GM12873 (cell line): ENCODE data around the gene NODAL.

Source experiments
- TF ChIP-seq, protein P1 (sequence below): IDR thresholded peaks from 2 replicates; pipeline ENCODE4 v1.5.1; 2012; ENCODE audit warnings: low read depth, mild to moderate bottlenecking, moderate library complexity, low read length, control low read depth; ENCODE audit not compliant: insufficient read depth; ENCODE audit errors: missing control alignments

The NODAL gene

DNA sequence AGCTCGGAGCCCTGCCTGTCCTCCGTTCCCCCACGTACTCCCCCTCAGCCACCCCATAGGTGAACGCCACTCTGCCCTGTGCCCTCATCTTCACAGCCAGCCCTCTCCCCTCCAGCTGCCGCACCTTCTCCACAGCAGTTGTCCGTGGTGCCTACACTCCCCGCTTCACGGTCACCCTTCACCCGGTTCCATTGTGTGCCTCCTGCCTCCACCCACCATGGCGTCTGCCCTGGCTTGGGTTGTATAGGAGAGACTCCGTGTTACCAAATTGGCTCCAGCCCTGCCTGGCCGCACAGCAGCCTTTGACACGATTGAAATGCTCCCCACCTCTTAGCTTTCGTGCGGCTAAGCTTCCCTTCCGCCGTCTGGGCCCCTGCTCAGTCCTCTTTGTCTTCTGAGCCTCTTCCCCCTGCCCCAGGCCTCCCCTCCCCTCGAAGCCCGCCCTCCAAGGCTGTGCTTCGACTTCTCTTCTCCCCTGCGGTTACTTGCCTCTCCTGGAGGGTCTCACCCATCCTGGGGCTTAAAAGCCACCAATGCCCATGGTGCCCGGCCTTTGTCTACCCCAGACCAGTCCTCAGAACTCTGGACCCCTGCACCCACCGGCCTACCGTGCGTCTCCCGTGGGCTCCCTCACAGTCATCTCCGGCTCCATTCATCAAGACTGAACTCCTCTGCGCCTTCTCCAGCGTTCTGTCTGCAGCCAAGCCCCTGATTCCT is 18.5 kb upstream of the NODAL start:
- TF ChIP-seq, protein P1, sequence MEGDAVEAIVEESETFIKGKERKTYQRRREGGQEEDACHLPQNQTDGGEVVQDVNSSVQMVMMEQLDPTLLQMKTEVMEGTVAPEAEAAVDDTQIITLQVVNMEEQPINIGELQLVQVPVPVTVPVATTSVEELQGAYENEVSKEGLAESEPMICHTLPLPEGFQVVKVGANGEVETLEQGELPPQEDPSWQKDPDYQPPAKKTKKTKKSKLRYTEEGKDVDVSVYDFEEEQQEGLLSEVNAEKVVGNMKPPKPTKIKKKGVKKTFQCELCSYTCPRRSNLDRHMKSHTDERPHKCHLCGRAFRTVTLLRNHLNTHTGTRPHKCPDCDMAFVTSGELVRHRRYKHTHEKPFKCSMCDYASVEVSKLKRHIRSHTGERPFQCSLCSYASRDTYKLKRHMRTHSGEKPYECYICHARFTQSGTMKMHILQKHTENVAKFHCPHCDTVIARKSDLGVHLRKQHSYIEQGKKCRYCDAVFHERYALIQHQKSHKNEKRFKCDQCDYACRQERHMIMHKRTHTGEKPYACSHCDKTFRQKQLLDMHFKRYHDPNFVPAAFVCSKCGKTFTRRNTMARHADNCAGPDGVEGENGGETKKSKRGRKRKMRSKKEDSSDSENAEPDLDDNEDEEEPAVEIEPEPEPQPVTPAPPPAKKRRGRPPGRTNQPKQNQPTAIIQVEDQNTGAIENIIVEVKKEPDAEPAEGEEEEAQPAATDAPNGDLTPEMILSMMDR, result no peak

DNA sequence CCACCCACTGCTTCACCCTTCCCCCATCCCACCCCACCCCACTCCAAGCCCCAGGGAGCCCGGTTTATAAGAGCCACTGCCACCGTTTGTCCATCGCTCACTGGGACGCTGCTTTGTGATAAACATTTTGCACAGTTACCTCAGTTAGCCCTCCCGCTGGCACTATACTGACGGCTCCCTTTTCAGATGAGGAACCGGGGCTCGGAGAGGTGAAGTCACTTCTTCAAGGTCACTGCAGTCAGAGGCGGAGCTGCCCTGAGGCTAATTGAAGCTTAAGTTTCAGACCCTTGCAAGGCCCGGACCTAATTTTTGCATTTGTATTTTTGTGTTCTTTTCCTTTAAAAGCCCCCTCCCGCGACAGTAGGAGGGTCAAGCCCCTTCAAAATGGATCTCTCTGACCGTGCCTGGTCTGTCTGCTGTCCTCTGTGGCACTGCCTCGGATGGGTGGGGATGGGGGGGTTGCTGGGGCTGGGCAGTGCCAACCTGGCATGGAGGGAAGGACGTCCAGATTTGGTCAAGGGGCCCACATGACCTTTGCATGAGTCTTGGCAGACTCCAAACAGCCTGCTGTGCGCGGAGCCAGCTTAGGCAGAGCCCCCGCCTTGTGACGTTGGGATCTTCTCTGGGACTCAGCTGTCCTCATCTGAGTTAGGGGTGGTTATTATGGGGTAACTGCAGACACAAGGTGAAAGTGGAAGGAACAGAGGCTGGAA is 17.7 kb upstream of the NODAL start:
- TF ChIP-seq, protein P1, result no peak

DNA sequence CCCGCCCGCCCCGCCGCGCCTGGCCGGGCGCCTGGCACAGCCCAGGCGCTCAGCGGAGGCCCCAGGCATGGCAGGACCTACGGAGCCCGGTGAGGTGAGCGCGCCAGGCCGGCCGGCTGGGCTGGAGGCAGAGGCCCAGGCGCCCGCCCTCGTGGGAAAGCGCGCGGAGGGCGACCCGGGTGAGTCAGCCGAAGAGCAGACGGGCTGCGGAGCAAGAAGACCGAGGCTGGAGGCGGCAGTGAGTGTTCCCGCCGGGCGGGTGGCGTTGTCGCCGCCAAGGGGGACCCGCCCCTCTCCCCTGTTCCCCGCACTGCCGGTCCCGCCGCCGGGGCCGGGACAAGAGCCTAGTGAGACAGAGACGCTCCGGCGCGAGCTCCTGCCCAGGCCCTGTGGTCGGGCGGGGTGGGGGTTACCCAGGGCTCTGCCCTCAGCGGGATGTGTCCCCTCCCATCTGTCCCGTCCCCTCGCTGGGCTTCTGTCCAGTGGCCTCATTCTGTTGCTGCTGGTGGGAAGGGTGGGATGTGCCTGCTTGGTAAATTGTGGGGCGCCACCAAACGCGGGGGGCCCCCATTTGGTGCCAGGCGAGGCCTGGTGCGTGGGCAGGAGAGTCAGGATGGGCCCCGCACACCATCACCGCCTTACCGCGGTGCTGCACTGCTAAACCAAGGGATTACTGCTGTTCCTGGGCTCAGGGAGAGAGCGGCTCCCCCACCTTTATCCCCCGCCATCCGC is 17.0 kb upstream of the NODAL start:
- TF ChIP-seq, protein P1, result no peak

DNA sequence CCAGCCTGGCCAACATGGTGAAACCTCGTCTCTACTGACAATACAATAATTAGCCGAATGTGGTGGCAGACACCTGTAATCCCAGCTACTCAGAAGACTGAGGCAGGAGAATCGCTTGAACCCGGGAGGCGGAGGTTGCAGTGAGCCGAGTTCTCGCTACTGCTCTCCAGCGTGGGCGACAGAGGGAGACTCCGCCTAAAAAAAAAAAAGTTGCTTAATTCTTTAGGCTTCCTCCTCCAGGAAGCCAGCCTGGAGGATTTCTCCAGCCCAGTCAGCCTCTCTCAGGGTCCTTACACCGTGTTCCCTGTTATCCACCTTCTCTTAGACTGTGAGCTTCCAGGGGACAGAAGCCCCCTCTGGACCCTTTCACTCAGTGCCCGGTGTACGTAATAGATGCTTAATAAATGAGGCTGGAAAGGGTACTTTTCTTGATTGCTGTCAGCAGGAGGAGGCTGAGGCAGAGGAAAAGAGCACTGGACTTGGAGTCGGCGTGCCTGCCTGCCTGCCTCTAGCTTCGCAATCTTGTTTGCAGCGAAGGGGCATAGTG is 16.4 kb upstream of the NODAL start:
- TF ChIP-seq, protein P1, result no peak

DNA sequence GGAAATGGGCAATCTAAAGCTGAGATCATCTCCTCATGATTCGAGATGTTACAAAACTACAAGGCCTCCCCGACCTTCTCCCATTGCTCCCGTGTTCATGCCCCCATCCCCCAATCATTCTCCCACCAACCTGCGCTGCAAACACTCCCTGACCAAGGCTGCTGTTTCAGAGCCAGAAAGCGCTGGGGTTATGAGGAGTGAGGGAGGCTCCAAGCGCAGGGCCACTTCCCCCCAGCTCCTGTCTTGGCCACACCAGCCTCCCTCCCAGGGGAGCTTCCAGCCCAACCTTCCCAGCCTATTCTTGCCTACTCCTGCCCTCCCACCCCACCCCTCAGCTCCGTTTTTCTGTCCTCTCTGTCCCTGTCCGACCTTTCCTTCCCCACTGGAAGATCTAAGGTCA is 14.7 kb upstream of the NODAL start:
- TF ChIP-seq, protein P1, result no peak

DNA sequence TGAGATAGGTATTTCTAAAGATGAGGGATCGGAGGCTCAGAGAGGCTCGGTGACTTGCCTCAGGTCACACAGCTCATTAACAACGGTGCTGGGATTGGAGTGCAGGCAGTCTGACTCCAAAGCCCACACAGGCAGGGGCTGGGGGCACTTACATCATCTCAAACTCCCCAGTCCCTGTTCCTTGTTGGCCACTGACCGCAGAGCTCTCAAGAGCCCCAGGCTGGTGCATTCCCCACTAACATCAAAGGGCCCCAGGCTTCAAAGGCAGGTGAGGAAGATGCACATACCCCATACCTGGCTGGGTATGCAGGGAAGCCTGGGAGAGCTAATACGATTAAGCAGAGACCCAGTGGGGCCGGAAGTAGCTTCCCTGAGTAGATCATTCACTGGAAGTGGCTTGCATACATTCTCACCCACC is 13.7 kb upstream of the NODAL start:
- TF ChIP-seq, protein P1, result no peak

DNA sequence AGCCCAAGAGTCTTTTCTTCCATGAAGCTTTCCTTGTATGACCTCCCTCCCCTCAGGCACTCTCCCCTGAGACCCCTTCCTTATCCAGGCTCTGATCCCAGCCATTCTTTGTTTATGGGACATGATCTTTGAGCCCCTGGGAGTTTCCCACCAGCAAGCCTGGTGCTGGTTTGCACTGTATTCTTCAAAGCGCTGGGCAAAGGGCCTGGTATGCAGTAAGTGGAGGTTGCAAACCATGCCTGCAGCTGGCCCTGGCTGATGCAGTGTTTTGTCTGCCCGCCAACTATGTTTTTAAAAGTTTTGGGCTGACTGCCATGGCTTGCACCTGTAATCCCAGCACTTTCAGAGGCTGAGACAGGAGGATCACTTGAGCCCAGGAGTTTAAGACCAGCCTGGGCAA is 6.8 kb upstream of the NODAL start:
- TF ChIP-seq, protein P1, result no peak
